SJSA1 (cell line): ENCODE results near the gene SMURF1. TPM values are rescaled to one million over a fixed set of nuclear protein-coding genes. Genes with fewer than 3 reads are reported as not detected.
A peak's percentile ranks its signal among the peaks of the same experiment; 100 is the strongest.

Source experiments
- DNase-seq, 2 experiments: peaks; one replicate each; pipeline ENCODE4 v3.0.0-alpha.2; 2015 to 2020; ENCODE audit warnings: low spot score in 2 of 2, low read depth in 1 of 2
- H3K27ac ChIP-seq: fragments of 250-450 bp; sonication (Bioruptor Pico); 2 replicates; pipeline ENCODE4 v1.5.1; 2020; ENCODE audit warnings: mild to moderate bottlenecking, moderate library complexity
- H3K27me3 ChIP-seq: fragments of 250-450 bp; sonication (Bioruptor Pico); replicated peaks from 2 replicates; pipeline ENCODE4 v1.5.1; 2020; ENCODE audit warnings: mild to moderate bottlenecking, moderate library complexity
- H3K36me3 ChIP-seq: fragments of 250-450 bp; sonication (Bioruptor Pico); 2 replicates; pipeline ENCODE4 v1.5.1; 2020; ENCODE audit warnings: mild to moderate bottlenecking
- H3K4me1 ChIP-seq: fragments of 250-450 bp; sonication (Bioruptor Pico); replicated peaks from 2 replicates; pipeline ENCODE4 v1.6.1; 2021; ENCODE audit warnings: mild to moderate bottlenecking
- H3K4me3 ChIP-seq: fragments of 250-450 bp; sonication (Bioruptor Pico); 2 replicates; pipeline ENCODE4 v1.5.1; 2020; ENCODE audit warnings: mild to moderate bottlenecking
- H3K9me3 ChIP-seq: fragments of 250-450 bp; sonication (Bioruptor Pico); replicated peaks from 2 replicates; pipeline ENCODE4 v1.5.1; 2020; ENCODE audit warnings: mild to moderate bottlenecking
- total RNA-seq: library from RNA; depleted of rRNA; stranded (reverse); fragments of >200 nt; shearing (Covaris generic); gene quantifications from 2 replicates; pipeline ENCODE4 v1.2.3, GENCODE V29; 2014

SMURF1 gene
- total RNA-seq, 1 experiment from 2014 or later: 20.3 TPM

- Histone ChIP-seq H3K9me3 (no peaks in the 10 kb centered on the region), H3K4me1 (peaks cover 19% of the 10 kb centered on the region), H3K4me3 (no peak overlapping the region), H3K27me3 (no peaks in the 10 kb centered on the region), H3K27ac (peak overlapping the region; percentile 77), H3K36me3 (peaks cover 74% of the 10 kb centered on the region)
- peak; percentile 7 to 41 for DNase-seq
Measured at GRCh38 chr7:99000196-99000903, 143.6 kb downstream of the SMURF1 start.

GRCh38 chr7:98998821-98999725, 144.8 kb downstream of the SMURF1 start:
- no peaks in the 10 kb centered on the region for H3K27me3 ChIP-seq
- peaks cover 74% of the 10 kb centered on the region for H3K36me3 ChIP-seq
- no peak overlapping the region for H3K27ac ChIP-seq
- peak in 1 of 2 experiments; percentile 15 for DNase-seq
- no peaks in the 10 kb centered on the region for H3K9me3 ChIP-seq
- peaks cover 19% of the 10 kb centered on the region for H3K4me1 ChIP-seq
- no peak overlapping the region for H3K4me3 ChIP-seq

- H3K27ac ChIP-seq: no peak overlapping the region
- peaks cover 19% of the 10 kb centered on the region for H3K4me1 ChIP-seq
- DNase-seq: no peak
- H3K9me3 ChIP-seq: no peaks in the 10 kb centered on the region
- H3K27me3 ChIP-seq: no peaks in the 10 kb centered on the region
- no peak overlapping the region for H3K4me3 ChIP-seq
- H3K36me3 ChIP-seq: peaks cover 74% of the 10 kb centered on the region
Measured at GRCh38 chr7:98997846-98998245, 146.1 kb downstream of the SMURF1 start.

- Histone ChIP-seq H3K9me3 (no peaks in the 10 kb centered on the region), H3K36me3 (peaks cover 83% of the 10 kb centered on the region), H3K4me1 (peaks cover 13% of the 10 kb centered on the region), H3K4me3 (no peak overlapping the region), H3K27me3 (no peaks in the 10 kb centered on the region), H3K27ac (no peak overlapping the region)
- no peak for DNase-seq
Measured at GRCh38 chr7:98996150-98996552, 147.8 kb downstream of the SMURF1 start.

GRCh38 chr7:98995523-98996149, 148.3 kb downstream of the SMURF1 start:
- no peak for DNase-seq
- Histone ChIP-seq H3K9me3 (no peaks in the 10 kb centered on the region), H3K4me1 (peaks cover 8% of the 10 kb centered on the region), H3K4me3 (no peak overlapping the region), H3K27me3 (no peaks in the 10 kb centered on the region), H3K36me3 (peaks cover 83% of the 10 kb centered on the region), H3K27ac (no peak overlapping the region)

GRCh38 chr7:98995111-98995510, 148.8 kb downstream of the SMURF1 start:
- peaks cover 82% of the 10 kb centered on the region for H3K36me3 ChIP-seq
- H3K4me3 ChIP-seq: no peak overlapping the region
- no peaks in the 10 kb centered on the region for H3K9me3 ChIP-seq
- no peak for DNase-seq
- H3K27me3 ChIP-seq: no peaks in the 10 kb centered on the region
- H3K27ac ChIP-seq: no peak overlapping the region
- H3K4me1 ChIP-seq: peaks cover 2% of the 10 kb centered on the region

GRCh38 chr7:98994046-98994944, 149.6 kb downstream of the SMURF1 start:
- DNase-seq: no peak
- no peaks in the 10 kb centered on the region for H3K27me3 ChIP-seq
- no peaks in the 10 kb centered on the region for H3K4me1 ChIP-seq
- H3K9me3 ChIP-seq: no peaks in the 10 kb centered on the region
- peaks cover 82% of the 10 kb centered on the region for H3K36me3 ChIP-seq
- H3K4me3 ChIP-seq: no peak overlapping the region
- no peak overlapping the region for H3K27ac ChIP-seq

GRCh38 chr7:98993024-98993897, 150.6 kb downstream of the SMURF1 start:
- no peak for DNase-seq
- H3K9me3 ChIP-seq: no peaks in the 10 kb centered on the region
- H3K36me3 ChIP-seq: peaks cover 82% of the 10 kb centered on the region
- no peaks in the 10 kb centered on the region for H3K4me1 ChIP-seq
- no peak overlapping the region for H3K27ac ChIP-seq
- H3K4me3 ChIP-seq: no peak overlapping the region
- no peaks in the 10 kb centered on the region for H3K27me3 ChIP-seq

- Histone ChIP-seq H3K36me3 (peaks cover 92% of the 10 kb centered on the region), H3K27me3 (no peaks in the 10 kb centered on the region), H3K27ac (no peak overlapping the region), H3K4me1 (no peaks in the 10 kb centered on the region), H3K4me3 (no peak overlapping the region), H3K9me3 (no peaks in the 10 kb centered on the region)
- no peak for DNase-seq
Measured at GRCh38 chr7:98992076-98992475, 151.8 kb downstream of the SMURF1 start.

GRCh38 chr7:98991141-98991540, 152.8 kb downstream of the SMURF1 start:
- H3K27me3 ChIP-seq: no peaks in the 10 kb centered on the region
- no peak overlapping the region for H3K4me3 ChIP-seq
- no peak for DNase-seq
- no peaks in the 10 kb centered on the region for H3K4me1 ChIP-seq
- no peak overlapping the region for H3K27ac ChIP-seq
- H3K36me3 ChIP-seq: peaks cover 92% of the 10 kb centered on the region
- no peaks in the 10 kb centered on the region for H3K9me3 ChIP-seq

- Histone ChIP-seq H3K4me1 (no peaks in the 10 kb centered on the region), H3K27ac (no peak overlapping the region), H3K27me3 (no peaks in the 10 kb centered on the region), H3K4me3 (no peak overlapping the region), H3K9me3 (no peaks in the 10 kb centered on the region), H3K36me3 (peaks cover 98% of the 10 kb centered on the region)
- no peak for DNase-seq
Measured at GRCh38 chr7:98990356-98990755, 153.6 kb downstream of the SMURF1 start.

- H3K4me3 ChIP-seq: no peak overlapping the region
- DNase-seq: no peak
- no peaks in the 10 kb centered on the region for H3K27me3 ChIP-seq
- H3K9me3 ChIP-seq: no peaks in the 10 kb centered on the region
- no peaks in the 10 kb centered on the region for H3K4me1 ChIP-seq
- H3K27ac ChIP-seq: no peak overlapping the region
- peaks cover 98% of the 10 kb centered on the region for H3K36me3 ChIP-seq
Measured at GRCh38 chr7:98988641-98989040, 155.3 kb downstream of the SMURF1 start.
